Chondrocyte (in vitro differentiated cells): ENCODE measurements around the gene PKMYT1. TPM values are rescaled to one million over a fixed set of nuclear protein-coding genes. Genes with fewer than 3 reads are reported as not detected.
A peak's percentile ranks its signal among the peaks of the same experiment; 100 is the strongest.

Source experiments
- DNase-seq: peaks from one replicate; pipeline ENCODE4 v3.0.0; 2021; ENCODE audit warnings: mixed read lengths, low spot score
- H3K27ac Mint-ChIP-seq: one replicate; pipeline ENCODE4 v1.8.0; 2021; ENCODE audit warnings: mild to moderate bottlenecking, moderate library complexity, mixed read lengths; ENCODE audit not compliant: unreplicated experiment
- H3K27me3 Mint-ChIP-seq: 2 replicates; pipeline ENCODE4 v1.8.0; 2021; ENCODE audit warnings: low read depth, mixed read lengths
- H3K36me3 Mint-ChIP-seq: 2 replicates; pipeline ENCODE4 v1.8.0; 2021; ENCODE audit warnings: low read depth, mixed read lengths
- H3K4me1 Mint-ChIP-seq: 2 replicates; pipeline ENCODE4 v1.8.0; 2021; ENCODE audit warnings: low read depth, mild to moderate bottlenecking, mixed read lengths
- H3K4me3 Mint-ChIP-seq: one replicate; pipeline ENCODE4 v1.8.0; 2021; ENCODE audit warnings: mild to moderate bottlenecking, moderate library complexity, mixed read lengths; ENCODE audit not compliant: unreplicated experiment
- H3K9me3 Mint-ChIP-seq: 2 replicates; pipeline ENCODE4 v1.8.0; 2021; ENCODE audit warnings: low read depth, mixed read lengths
- total RNA-seq: library from RNA; stranded (reverse); gene quantifications from 3 replicates; pipeline ENCODE4 v1.2.1, GENCODE V29; 2021
- TF ChIP-seq, protein P1 (sequence below): fragments of 200-600 bp; sonication (generic); IDR thresholded peaks from 2 replicates; pipeline ENCODE4 v1.5.0; 2021; ENCODE audit warnings: antibody characterized with exemption, mild to moderate bottlenecking, moderate library complexity

PKMYT1 gene
- total RNA-seq, 1 donor from 2014 or later: 6.2 TPM

DNA sequence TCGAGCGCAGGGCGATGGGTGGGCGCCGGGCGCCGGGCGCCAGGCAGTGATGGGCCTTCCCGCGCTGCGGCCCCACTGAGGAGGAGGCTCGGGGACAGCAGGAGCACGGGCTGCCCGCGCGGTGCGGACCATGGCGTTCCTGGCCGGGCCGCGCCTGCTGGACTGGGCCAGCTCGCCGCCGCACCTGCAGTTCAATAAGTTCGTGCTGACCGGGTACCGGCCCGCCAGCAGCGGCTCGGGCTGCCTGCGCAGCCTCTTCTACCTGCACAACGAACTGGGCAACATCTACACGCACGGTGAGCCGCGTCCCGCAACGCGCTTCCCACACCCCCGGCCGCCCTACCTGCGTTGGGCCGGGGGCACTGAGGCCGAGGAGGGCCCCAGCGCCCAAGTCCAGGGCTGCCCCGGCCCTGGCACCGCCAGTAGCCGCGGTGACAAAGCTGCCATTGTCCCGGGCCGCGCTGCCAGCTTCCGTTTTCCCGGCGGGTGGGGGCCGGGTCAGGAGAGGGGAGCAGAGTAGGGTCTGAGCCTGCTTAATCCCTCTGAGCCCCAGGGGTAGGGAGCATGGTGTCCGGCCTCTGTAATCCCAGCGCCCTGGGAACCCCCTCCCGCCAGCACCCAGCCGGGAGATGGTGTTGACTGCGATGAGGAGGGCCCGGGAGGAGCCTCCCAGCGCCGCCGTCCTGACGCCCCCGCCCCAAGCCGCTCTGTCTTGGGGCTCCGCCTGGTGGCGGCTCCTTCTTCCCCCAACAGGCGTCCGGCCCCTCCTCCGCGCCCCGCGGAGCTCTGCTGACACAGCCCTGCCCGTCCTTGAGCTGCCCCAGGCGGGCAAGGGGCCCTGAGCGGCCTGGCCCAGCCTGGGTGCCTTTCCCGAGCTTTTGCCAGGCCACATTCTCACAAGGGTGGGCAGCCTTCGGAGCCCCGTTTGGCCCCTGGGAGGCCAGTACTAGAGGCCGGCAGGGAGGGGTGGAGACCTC lies 10.4 kb downstream of the PKMYT1 start:
- TF ChIP-seq, protein P1, sequence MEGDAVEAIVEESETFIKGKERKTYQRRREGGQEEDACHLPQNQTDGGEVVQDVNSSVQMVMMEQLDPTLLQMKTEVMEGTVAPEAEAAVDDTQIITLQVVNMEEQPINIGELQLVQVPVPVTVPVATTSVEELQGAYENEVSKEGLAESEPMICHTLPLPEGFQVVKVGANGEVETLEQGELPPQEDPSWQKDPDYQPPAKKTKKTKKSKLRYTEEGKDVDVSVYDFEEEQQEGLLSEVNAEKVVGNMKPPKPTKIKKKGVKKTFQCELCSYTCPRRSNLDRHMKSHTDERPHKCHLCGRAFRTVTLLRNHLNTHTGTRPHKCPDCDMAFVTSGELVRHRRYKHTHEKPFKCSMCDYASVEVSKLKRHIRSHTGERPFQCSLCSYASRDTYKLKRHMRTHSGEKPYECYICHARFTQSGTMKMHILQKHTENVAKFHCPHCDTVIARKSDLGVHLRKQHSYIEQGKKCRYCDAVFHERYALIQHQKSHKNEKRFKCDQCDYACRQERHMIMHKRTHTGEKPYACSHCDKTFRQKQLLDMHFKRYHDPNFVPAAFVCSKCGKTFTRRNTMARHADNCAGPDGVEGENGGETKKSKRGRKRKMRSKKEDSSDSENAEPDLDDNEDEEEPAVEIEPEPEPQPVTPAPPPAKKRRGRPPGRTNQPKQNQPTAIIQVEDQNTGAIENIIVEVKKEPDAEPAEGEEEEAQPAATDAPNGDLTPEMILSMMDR: peak; percentile 76
- Mint-ChIP-seq H3K9me3 (no peaks in the 10 kb centered on the region), H3K27me3 (no peaks in the 10 kb centered on the region), H3K4me1 (peaks cover 13% of the 10 kb centered on the region), H3K4me3 (peak overlapping the region; percentile 59), H3K36me3 (no peaks in the 10 kb centered on the region), H3K27ac (no peak overlapping the region)
- no peak for DNase-seq

DNA sequence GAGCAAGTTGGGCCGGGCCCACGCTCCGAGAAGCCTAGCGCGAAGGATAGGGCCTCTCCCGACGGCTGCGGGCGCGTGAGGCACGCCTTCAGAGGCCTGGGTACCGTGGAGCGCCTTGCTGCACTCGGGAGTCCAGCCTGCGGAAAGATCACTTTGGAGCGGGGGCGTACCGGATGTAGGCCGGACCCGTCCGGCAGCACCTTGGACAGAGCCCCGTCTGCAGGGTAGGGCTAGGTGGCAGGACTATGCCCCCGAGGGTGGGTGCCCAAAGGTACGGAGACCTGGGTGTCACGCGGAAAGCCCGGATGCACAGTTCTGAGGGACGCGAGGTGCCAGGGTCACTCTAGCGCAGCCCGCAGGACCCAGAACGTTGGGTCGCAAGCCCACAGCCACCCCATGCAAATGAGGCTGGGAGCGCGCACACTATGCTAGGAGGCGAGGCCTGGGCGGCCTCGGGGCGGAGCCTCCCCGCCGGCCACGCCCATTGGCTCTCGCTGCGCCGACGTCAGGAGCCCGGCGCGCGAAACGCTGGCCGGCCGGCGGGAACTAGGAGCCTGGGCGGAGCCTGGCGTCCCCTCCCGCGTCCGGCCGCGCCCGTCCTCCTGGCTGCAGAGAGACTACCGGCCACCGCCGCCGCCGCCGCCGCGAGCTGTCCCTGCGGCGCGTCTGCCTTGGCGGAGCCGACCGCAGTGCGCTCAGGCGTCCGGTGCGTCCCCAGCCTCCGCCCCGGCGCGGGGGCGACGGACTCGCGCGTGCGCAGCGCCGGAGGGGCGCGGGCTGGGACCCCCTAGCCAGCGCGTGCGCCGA lies 11.3 kb downstream of the PKMYT1 start, which contains the start of gene PAQR4:
Gene PAQR4 (plus strand): TSS at position 611 of the 807 bp plus-strand sequence. CDS start 327 bp downstream, outside the sequence.
- TF ChIP-seq, protein P1: no peak
- Mint-ChIP-seq H3K4me3 (peak within 1 kb of the TSS; percentile 66), H3K36me3 (no peaks in the 10 kb centered on the region), H3K9me3 (no peaks in the 10 kb centered on the region), H3K27ac (no peak within 1 kb of the TSS), H3K27me3 (peaks cover 3% of the 10 kb centered on the region), H3K4me1 (peaks cover 16% of the 10 kb centered on the region)
- no peak for DNase-seq

DNA sequence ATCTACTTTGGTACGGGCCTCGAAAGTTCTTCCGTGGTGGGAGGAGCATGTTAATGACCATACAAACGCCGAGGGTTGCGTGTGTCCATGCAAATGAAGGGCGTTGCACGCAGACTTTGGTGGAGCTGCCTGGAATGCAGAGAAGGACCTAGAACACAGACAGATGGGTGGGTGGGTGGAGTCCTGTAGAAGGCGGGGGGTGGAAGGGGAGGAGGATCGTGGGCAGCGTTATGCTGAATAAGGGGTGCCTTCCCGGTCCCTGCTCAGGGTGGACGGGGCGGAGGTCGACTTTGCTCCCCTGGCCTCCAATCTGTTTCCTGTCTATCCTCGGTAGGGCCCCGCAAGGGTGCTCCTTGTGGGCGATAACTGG lies 11.9 kb downstream of the PKMYT1 start:
- peak overlapping the region; percentile 66 for H3K4me3 Mint-ChIP-seq
- DNase-seq: no peak

DNA sequence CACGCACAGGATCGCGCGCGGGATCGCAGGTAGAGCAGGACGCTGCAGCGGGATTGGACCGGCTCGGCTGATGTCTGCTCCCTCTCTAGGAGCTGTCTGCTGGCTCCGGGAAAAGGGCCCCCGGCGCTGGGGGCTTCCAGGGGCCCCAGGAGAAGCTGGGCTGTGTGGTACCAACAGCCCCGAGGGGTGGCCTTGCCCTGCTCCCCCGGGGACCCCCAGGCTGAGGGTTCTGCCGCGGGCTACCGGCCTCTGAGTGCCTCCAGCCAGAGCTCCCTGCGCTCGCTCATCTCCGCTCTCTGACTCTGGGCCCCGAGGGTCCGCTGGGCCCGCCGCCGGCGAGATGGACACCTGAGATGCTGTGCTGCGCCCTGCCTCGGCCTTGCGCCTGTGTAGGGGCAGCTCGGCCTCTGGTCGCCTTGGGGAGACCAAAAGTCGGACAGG lies 12.5 kb downstream of the PKMYT1 start:
- H3K4me1 Mint-ChIP-seq: peaks cover 21% of the 10 kb centered on the region
- no peaks in the 10 kb centered on the region for H3K36me3 Mint-ChIP-seq
- DNase-seq: no peak
- no peak overlapping the region for H3K4me3 Mint-ChIP-seq
- no peak overlapping the region for H3K27ac Mint-ChIP-seq
- TF ChIP-seq, protein P1: no peak
- peaks cover 7% of the 10 kb centered on the region for H3K27me3 Mint-ChIP-seq
- no peaks in the 10 kb centered on the region for H3K9me3 Mint-ChIP-seq

More for the DNA sequence above, 11.9 kb downstream of the PKMYT1 start:
- Mint-ChIP-seq H3K4me1 (peaks cover 21% of the 10 kb centered on the region), H3K27me3 (peaks cover 5% of the 10 kb centered on the region), H3K36me3 (no peaks in the 10 kb centered on the region), H3K27ac (no peak overlapping the region), H3K9me3 (no peaks in the 10 kb centered on the region)
- TF ChIP-seq, protein P1: no peak

DNA sequence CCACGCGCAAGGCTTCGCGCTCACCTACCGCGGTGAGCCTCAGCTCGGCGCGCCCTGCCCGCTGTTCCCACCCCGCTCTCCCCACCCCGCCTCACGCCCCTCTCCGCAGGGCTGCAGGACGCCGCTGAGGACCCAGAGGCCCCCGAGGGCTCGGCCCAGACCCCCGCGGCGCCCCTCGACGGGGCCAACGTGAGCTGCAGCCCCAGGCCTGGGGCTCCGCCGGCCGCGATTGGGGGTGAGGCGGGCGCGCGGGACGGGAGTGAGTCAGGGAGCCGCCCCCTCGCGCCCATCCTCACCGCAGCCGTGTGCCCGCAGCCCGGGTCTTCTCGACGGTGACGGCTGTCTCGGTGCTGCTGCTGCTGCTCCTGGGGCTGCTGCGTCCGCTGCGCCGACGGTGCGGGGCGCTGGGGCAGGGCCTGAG lies 13.0 kb downstream of the PKMYT1 start:
- TF ChIP-seq, protein P1: no peak
- no peaks in the 10 kb centered on the region for H3K9me3 Mint-ChIP-seq

More for the DNA sequence above, 13.0 kb downstream of the PKMYT1 start:
- no peak overlapping the region for H3K27ac Mint-ChIP-seq
- peaks cover 21% of the 10 kb centered on the region for H3K4me1 Mint-ChIP-seq
- H3K4me3 Mint-ChIP-seq: no peak overlapping the region
- no peaks in the 10 kb centered on the region for H3K36me3 Mint-ChIP-seq
- no peak for DNase-seq
- H3K27me3 Mint-ChIP-seq: peaks cover 7% of the 10 kb centered on the region
